GM19397 (cell line): ENCODE results near the gene FHDC1.

Experiments
- ATAC-seq: cut with Tn5 transposase; IDR thresholded peaks from one replicate; pipeline ENCODE4 v1.9.1; 2021; ENCODE audit warnings: mild to moderate bottlenecking, moderate library complexity; ENCODE audit not compliant: unreplicated experiment

The FHDC1 gene

DNA sequence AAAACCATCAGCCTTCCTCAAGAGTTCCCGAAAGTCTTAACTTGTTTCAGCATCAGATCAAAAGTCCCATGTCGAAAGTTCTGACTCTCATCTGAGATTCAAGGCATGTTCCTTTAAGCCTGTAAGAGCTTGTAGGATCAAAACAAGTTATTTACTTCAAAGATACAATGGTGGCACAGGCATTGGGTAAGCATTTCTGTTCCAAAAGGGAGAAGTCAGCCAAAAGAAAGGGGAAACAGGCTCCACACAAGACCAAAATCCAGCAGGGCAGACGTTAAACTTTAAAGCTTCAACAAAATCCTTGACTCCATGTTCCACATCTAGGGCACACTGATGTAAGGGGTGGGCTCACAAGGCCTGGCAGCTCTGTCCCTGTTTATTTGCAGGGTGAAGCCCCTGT is 91.7 kb downstream of the FHDC1 start:
- ATAC-seq, result no peak

DNA sequence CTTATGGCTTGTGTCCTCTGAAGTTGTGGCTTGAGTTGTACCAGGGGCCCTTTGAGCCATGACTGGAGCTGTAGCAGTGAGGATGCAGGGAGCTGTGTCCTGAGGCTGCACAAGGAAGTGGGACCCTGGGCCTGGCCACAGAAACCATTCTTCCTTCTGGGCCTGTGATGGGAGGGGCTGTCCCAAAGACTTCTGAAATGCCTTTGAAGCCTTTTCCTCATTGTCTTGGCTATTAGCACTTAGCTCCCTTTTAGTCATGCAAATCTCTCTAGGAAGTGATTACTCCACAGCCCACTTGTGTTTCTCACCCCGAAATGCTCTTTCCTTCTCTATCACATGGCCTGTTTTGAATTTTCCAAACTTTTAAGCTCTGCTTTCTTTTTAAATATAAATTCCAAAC is 92.4 kb downstream of the FHDC1 start:
- ATAC-seq, result no peak
